ENCODE results near the gene MYO1D. TPM values are rescaled to one million over a fixed set of nuclear protein-coding genes. Genes with fewer than 3 reads are reported as not detected.

The MYO1D gene
- total and polyA plus RNA-seq, 11 donors = 3.3 to 15.5 (median 8.9) TPM

DNA sequence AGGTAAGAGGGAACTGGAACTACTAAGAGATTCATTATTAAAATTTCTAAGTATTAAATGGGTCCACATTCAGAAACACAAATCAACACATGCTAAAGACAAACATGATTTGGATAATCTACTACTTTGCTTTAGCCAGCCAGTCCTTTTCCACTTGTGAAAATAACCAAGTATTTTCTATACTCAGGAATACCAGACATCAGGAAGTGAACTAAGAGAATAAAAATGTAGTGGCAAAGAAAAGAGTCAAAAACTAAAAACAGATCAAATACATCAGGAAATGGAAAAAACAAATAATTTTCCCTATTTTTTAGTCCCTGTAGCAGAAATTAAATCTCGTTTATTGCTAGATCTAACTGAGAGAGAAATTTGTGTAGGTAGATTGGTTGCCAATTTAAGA is 78.0 kb downstream of the MYO1D start:
- Histone ChIP-seq H3K4me3 (no peak overlapping the region), H3K27ac (no peak overlapping the region), H3K27me3 (no peaks in the 10 kb centered on the region), H3K9me3 (no peaks in the 10 kb centered on the region), H3K36me3 (no peaks in the 10 kb centered on the region), H3K4me1 (peaks cover 0 to 39% (median 0%) of the 10 kb centered on the region in 12 donors)
- no peak for TF ChIP-seq POLR2A (IDR thresholded peaks at IDR 0.05)
- TF ChIP-seq, protein P1, sequence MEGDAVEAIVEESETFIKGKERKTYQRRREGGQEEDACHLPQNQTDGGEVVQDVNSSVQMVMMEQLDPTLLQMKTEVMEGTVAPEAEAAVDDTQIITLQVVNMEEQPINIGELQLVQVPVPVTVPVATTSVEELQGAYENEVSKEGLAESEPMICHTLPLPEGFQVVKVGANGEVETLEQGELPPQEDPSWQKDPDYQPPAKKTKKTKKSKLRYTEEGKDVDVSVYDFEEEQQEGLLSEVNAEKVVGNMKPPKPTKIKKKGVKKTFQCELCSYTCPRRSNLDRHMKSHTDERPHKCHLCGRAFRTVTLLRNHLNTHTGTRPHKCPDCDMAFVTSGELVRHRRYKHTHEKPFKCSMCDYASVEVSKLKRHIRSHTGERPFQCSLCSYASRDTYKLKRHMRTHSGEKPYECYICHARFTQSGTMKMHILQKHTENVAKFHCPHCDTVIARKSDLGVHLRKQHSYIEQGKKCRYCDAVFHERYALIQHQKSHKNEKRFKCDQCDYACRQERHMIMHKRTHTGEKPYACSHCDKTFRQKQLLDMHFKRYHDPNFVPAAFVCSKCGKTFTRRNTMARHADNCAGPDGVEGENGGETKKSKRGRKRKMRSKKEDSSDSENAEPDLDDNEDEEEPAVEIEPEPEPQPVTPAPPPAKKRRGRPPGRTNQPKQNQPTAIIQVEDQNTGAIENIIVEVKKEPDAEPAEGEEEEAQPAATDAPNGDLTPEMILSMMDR (IDR thresholded peaks at IDR 0.05) = no peak
- DNase-seq = no peak
- 52 to 67% (median 57%) methylated on average over 1 of the region's 1 CpG for WGBS, 4 donors
- intact Hi-C loops (cut with DNase I) = no loop called here
- no peak for ATAC-seq

DNA sequence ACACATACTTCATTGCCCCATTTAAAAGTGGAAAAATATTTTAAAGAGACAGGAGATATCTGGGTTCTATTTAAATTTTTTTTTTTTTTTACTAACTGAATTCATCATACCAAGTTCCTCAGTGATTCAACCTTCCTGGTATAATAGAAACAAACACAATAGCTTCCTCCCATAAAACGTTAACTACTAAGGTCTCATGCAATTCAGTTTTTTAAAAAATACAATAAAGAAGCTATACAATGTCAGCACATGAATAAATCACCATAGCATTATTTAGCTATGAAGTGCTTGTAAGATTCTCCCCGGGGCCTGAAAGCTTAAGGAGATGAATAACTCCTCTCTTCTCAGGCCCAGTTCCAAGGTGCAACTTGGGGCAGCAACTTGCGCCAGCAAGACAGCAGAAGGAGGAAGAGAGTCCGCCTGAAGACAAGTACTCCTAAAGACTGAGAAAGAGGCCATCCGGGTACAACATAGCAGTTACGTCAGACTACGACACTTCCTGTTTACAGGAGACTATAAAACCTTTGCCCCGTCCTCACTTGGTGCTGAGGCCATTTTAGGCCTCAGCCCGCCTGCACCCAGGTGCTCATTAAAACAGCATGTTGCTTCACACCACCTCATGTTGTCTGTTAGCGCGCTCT is 81.5 kb downstream of the MYO1D start:
- TF ChIP-seq POLR2A (IDR thresholded peaks at IDR 0.05) = no peak
- TF ChIP-seq, protein P1 (IDR thresholded peaks at IDR 0.05) = no peak
- H3K4me3 ChIP-seq = no peak overlapping the region
- intact Hi-C loops (cut with DNase I) = no loop called here

DNA sequence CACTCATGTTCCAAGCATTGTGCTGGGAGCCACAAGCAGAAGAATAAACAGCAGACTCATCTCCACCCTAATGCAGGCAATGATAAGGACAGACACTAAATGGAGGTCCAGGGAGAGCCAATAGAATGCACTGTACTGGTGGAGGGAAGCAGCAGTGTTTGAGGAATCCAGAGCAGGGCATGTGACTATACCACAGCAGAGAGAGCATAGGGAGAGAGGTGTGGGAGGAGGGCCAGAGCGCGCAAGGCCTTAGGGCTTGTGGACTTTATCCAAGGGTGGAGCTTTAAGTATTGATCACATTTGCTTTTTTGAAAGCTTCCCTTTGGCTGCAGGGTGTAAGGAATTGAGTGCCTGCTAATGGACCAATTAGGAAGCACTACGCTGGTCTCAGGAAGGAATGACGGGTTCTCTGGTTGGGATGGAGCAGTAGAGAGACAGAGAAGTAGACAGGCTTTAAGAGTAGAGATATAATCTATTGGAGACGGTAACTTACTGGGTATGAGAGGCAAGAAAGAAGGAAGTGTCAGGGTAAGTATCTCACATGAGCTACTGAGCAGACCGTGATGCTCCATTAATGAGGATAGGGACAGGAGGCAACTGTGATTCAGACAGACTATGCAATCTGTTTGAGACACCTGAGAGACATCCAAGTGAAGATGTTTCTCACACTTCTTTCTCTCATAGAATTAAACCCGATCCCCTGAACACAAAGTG is 82.2 kb downstream of the MYO1D start:
- 90 to 94% (median 92%) methylated on average over 7 of the region's 7 CpGs for whole genome bisulfite sequencing, 4 donors
- H3K27me3 ChIP-seq = no peaks in the 10 kb centered on the region
- no peak overlapping the region for H3K4me3 ChIP-seq
- H3K9me3 ChIP-seq = no peaks in the 10 kb centered on the region
- TF ChIP-seq, protein P1 (IDR thresholded peaks at IDR 0.05) = no peak
- TF ChIP-seq POLR2A (IDR thresholded peaks at IDR 0.05) = no peak
- H3K27ac ChIP-seq = no peak overlapping the region
- intact Hi-C loops (cut with DNase I) = no loop called here
- no peaks in the 10 kb centered on the region for H3K36me3 ChIP-seq
- DNase-seq (no peak), ATAC-seq (no peak)
- H3K4me1 ChIP-seq = peaks cover 0 to 11% (median 0%) of the 10 kb centered on the region in 12 donors

More for the DNA sequence above, 81.5 kb downstream of the MYO1D start:
- no peak for DNase-seq
- H3K27ac ChIP-seq = no peak overlapping the region
- 85 to 89% (median 89%) methylated on average over 11 of the region's 11 CpGs for WGBS, 4 donors
- no peak for ATAC-seq
- H3K9me3 ChIP-seq = no peaks in the 10 kb centered on the region
- H3K27me3 ChIP-seq = no peaks in the 10 kb centered on the region
- peaks cover 0 to 16% (median 0%) of the 10 kb centered on the region in 12 donors for H3K4me1 ChIP-seq
- H3K36me3 ChIP-seq = no peaks in the 10 kb centered on the region

DNA sequence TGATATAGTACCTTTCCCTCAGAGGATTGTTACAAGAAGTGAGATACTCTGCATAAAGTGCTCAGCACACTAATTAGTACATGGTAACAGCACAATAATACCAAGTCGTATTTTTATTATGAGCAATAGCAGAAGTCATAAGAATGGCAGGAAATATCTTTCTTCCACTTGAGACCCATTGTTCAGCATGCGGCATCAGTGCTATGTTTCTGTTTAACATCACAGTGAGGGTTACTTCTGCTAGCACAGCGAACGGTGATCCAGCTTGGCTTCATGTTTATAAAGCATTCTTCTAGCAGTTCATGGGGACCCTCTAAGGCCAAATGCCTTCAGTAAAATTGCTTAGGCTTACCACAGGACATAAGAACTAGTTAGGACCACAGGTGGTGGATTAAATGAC is 83.1 kb downstream of the MYO1D start:
- H3K4me1 ChIP-seq = peaks cover 0 to 11% (median 0%) of the 10 kb centered on the region in 12 donors
- no peaks in the 10 kb centered on the region for H3K27me3 ChIP-seq
- DNase-seq = no peak
- H3K9me3 ChIP-seq = no peaks in the 10 kb centered on the region
- H3K36me3 ChIP-seq = no peaks in the 10 kb centered on the region
- WGBS, 4 donors = 67 to 71% (median 70%) methylated on average over 4 of the region's 4 CpGs
- intact Hi-C loops (cut with DNase I) = no loop called here
- H3K4me3 ChIP-seq = no peak overlapping the region
- ATAC-seq = no peak
- TF ChIP-seq, protein P1 (IDR thresholded peaks at IDR 0.05) = no peak
- TF ChIP-seq POLR2A (IDR thresholded peaks at IDR 0.05) = no peak
- H3K27ac ChIP-seq = no peak overlapping the region
